B cell (primary cell): ENCODE data around the gene CALHM3. TPM values are rescaled to one million over a fixed set of nuclear protein-coding genes. Genes with fewer than 3 reads are reported as not detected.

ENCODE experiments used
- ATAC-seq: fragments of 200-7000 bp; cut with Tn5 transposase; one replicate; pipeline ENCODE4 v1.10.0; 2021; ENCODE audit warnings: low read depth, mild to moderate bottlenecking, moderate number of reproducible peaks, moderate library complexity
- CTCF ChIA-PET: fragments of 350-600 bp; sonication (Branson Sonifier 250); formaldehyde crosslinking; loops from one replicate; lab custom pipeline; 2021; ENCODE audit warnings: antibody characterized with exemption, inconsistent platforms; lab: Charles Lee
- POLR2A ChIA-PET: fragments of 350-600 bp; sonication (Branson Sonifier 250); formaldehyde crosslinking; loops from one replicate; lab custom pipeline; 2021; ENCODE audit warnings: antibody characterized with exemption; lab: Charles Lee
- DNase-seq: peaks from one replicate; pipeline ENCODE4 v3.0.0; 2013
- H2AFZ ChIP-seq: 2 replicates; pipeline ENCODE4 v1.6.1; 2012; ENCODE audit warnings: mild to moderate bottlenecking, low read depth, low read length; ENCODE audit not compliant: insufficient read depth, poor library complexity, severe bottlenecking
- H3K27ac ChIP-seq, 2 donors: 1 replicate in 1 of 2; 2 replicates in 1 of 2; pipeline ENCODE4 v1.5.1; 2012 to 2013; ENCODE audit warnings: low read length in 2 of 2, mild to moderate bottlenecking in 2 of 2, moderate library complexity in 1 of 2
- H3K27me3 ChIP-seq, 4 experiments: fragments of 200-600 bp in 1 of 4; sonication (generic) in 1 of 4; replicated peaks in 1 of 4; 1 replicate in 2 of 4; 2 replicates in 2 of 4; pipeline versions ENCODE4 v1.6.1 to v1.7.0; 2013 to 2016; ENCODE audit warnings: low read length in 3 of 4, mild to moderate bottlenecking in 2 of 4, mixed read lengths in 1 of 4, moderate library complexity in 1 of 4; ENCODE audit not compliant: insufficient read depth in 4 of 4, control insufficient read depth in 3 of 4; ENCODE audit errors: control extremely low read depth in 1 of 4
- H3K36me3 ChIP-seq, 2 experiments: replicated peaks in 1 of 2; 1 replicate in 1 of 2; 2 replicates in 1 of 2; pipeline versions ENCODE4 v1.6.1 to v1.7.1; 2013; ENCODE audit warnings: low read length in 1 of 2; ENCODE audit not compliant: insufficient read depth in 2 of 2, control insufficient read depth in 1 of 2; ENCODE audit errors: control extremely low read depth in 1 of 2, extremely low read depth in 1 of 2
- H3K4me1 ChIP-seq, 2 donors: fragments of 200-600 bp in 1 of 2; sonication (generic) in 1 of 2; 1 replicate in 1 of 2; 2 replicates in 1 of 2; pipeline versions ENCODE4 v1.5.1 to v1.6.1; 2013 to 2017; ENCODE audit warnings: low read length in 2 of 2; ENCODE audit not compliant: control insufficient read depth in 2 of 2, insufficient read depth in 2 of 2
- H3K4me2 ChIP-seq: replicated peaks from 2 replicates; pipeline ENCODE3; 2012; ENCODE audit warnings: mild to moderate bottlenecking, low read depth, low read length; ENCODE audit not compliant: poor library complexity, severe bottlenecking
- H3K4me3 ChIP-seq, 5 experiments: fragments of 200-600 bp in 1 of 5; sonication (generic) in 1 of 5; 1 replicate in 3 of 5; 2 replicates in 2 of 5; pipeline versions ENCODE4 v1.5.1 to v1.7.0; 2011 to 2016; ENCODE audit warnings: low read length in 4 of 5, mild to moderate bottlenecking in 4 of 5, low read depth in 2 of 5, control low read depth in 1 of 5, moderate library complexity in 1 of 5; ENCODE audit not compliant: insufficient read depth in 1 of 5; ENCODE audit errors: control extremely low read depth in 1 of 5, extremely low read depth in 1 of 5
- H3K79me2 ChIP-seq: fragments of 200-600 bp; sonication (generic); one replicate; pipeline ENCODE4 v1.6.0; 2016; ENCODE audit warnings: low read length; ENCODE audit not compliant: control insufficient read depth, insufficient read depth
- H3K9ac ChIP-seq: fragments of 200-600 bp; sonication (generic); 2 replicates; pipeline ENCODE4 v1.6.1; 2017; ENCODE audit warnings: mild to moderate bottlenecking, low read length, moderate library complexity
- H3K9me3 ChIP-seq, 3 donors: one replicate each; pipeline versions ENCODE4 v1.6.1 to v1.7.1; 2013; ENCODE audit warnings: low read length in 2 of 3; ENCODE audit not compliant: control insufficient read depth in 2 of 3, insufficient read depth in 1 of 3; ENCODE audit errors: control extremely low read depth in 1 of 3
- H4K20me1 ChIP-seq: 2 replicates; pipeline ENCODE4 v1.6.0; 2012; ENCODE audit warnings: mild to moderate bottlenecking, low read length; ENCODE audit not compliant: insufficient read depth, control insufficient read depth, poor library complexity, severe bottlenecking
- H3K27ac Mint-ChIP-seq: one replicate; pipeline ENCODE4 v1.8.0; 2021; ENCODE audit warnings: mixed read lengths
- H3K27me3 Mint-ChIP-seq: one replicate; pipeline ENCODE4 v1.8.0; 2021; ENCODE audit warnings: mixed read lengths
- H3K4me1 Mint-ChIP-seq: one replicate; pipeline ENCODE4 v1.8.0; 2021; ENCODE audit warnings: mixed read lengths
- H3K4me3 Mint-ChIP-seq: one replicate; pipeline ENCODE4 v1.8.0; 2021; ENCODE audit warnings: mixed read lengths
- H3K9me3 Mint-ChIP-seq: one replicate; pipeline ENCODE4 v1.8.0; 2022; ENCODE audit warnings: mixed read lengths; ENCODE audit not compliant: insufficient read depth
- CTCF ChIP-seq: fragments of 200-600 bp; IDR thresholded peaks from one replicate; pipeline ENCODE4 v1.8.0; 2022; ENCODE audit warnings: antibody characterized with exemption, mild to moderate bottlenecking
- EZH2 ChIP-seq: IDR thresholded peaks from 2 replicates; pipeline ENCODE4 v1.6.1; 2012; ENCODE audit warnings: borderline replicate concordance, low read depth, mild to moderate bottlenecking, moderate library complexity, low read length; ENCODE audit not compliant: insufficient read depth, poor library complexity, severe bottlenecking
- WGBS: methylation state at CpG from one replicate; pipeline ENCODE4 v1.1.5; 2013; ENCODE audit warnings: missing lambda C conversion rate; ENCODE audit not compliant: insufficient coverage; 5-methylcytosine and 5-hydroxymethylcytosine counted together
- intact Hi-C: fragments of 100-400 bp; cut with micrococcal nuclease; formaldehyde crosslinking; loops from one replicate; pipeline ENCODE4 v1.10.0; 2022
- polyA plus RNA-seq: library from polyadenylated mRNA; depleted of rRNA; stranded (reverse); fragments of >200 nt; gene quantifications from 2 replicates; pipeline ENCODE4 v1.2.3, GENCODE V29; 2012
- total RNA-seq, 2 donors: library from RNA; stranded (reverse); fragments of 120-200 nt in 1 of 2; gene quantifications; 1 replicate in 1 of 2; 2 replicates in 1 of 2; pipeline versions ENCODE4 v1.2.3 to v1.2.4, GENCODE V29; 2013 to 2022

Gene CALHM3
- total and polyA plus RNA-seq, 2 donors (not counting 1 experiment from before 2014, with no cell fraction given): not detected

GRCh38 chr10:103441206-103441605, 37.8 kb downstream of the CALHM3 start:
- POLR2A ChIA-PET: no interaction called here

GRCh38 chr10:103440416-103440815, 38.6 kb downstream of the CALHM3 start:
- Histone ChIP-seq H3K9me3 (no peaks in the 10 kb centered on the region), H3K4me1 (no peaks in the 10 kb centered on the region), H3K79me2 (no peaks in the 10 kb centered on the region), H3K4me2 (no peak overlapping the region), H3K36me3 (peaks cover 0 to 86% of the 10 kb centered on the region in 2 experiments), H2AFZ (no peak overlapping the region), H4K20me1 (no peaks in the 10 kb centered on the region), H3K27me3 (no peaks in the 10 kb centered on the region), H3K4me3 (no peak overlapping the region), H3K27ac (no peak overlapping the region), H3K9ac (no peak overlapping the region)
- Mint-ChIP-seq H3K27ac (peak overlapping the region; percentile 16), H3K9me3 (no peaks in the 10 kb centered on the region), H3K4me3 (no peak overlapping the region), H3K27me3 (no peaks in the 10 kb centered on the region), H3K4me1 (no peaks in the 10 kb centered on the region)
- WGBS: 97% methylated on average over 13 of the region's 14 CpGs
- CTCF ChIA-PET: interaction anchor here (1.3 to 1.4 kb wide), 2 partner anchors 24 to 45 kb away, joined by 3 to 4 read pairs; no protein-coding TSS in a partner anchor
- DNase-seq (no peak), ATAC-seq (no peak)
- intact Hi-C loops: no loop called here
- POLR2A ChIA-PET: no interaction called here
- no peak for TF ChIP-seq CTCF
- TF ChIP-seq EZH2: no peak

More at GRCh38 chr10:103441206-103441605, 37.8 kb downstream of the CALHM3 start:
- 100% methylated on average over 7 of the region's 8 CpGs for WGBS
- Histone ChIP-seq H3K4me2 (no peak overlapping the region), H3K9ac (no peak overlapping the region), H3K79me2 (no peaks in the 10 kb centered on the region), H2AFZ (no peak overlapping the region), H3K9me3 (no peaks in the 10 kb centered on the region), H3K27me3 (no peaks in the 10 kb centered on the region), H4K20me1 (no peaks in the 10 kb centered on the region), H3K4me3 (no peak overlapping the region), H3K4me1 (no peaks in the 10 kb centered on the region), H3K36me3 (peaks cover 0 to 92% of the 10 kb centered on the region in 2 experiments), H3K27ac (no peak overlapping the region)
- intact Hi-C loops: no loop called here
- no peak for DNase-seq
- H3K4me1 Mint-ChIP-seq: no peaks in the 10 kb centered on the region
- CTCF ChIA-PET: interaction anchor here (1.0 to 1.4 kb wide), 3 partner anchors 12 to 45 kb away, joined by 3 to 4 read pairs (median 3); no protein-coding TSS in a partner anchor
- no peaks in the 10 kb centered on the region for H3K9me3 Mint-ChIP-seq
- TF ChIP-seq EZH2 (no peak), CTCF (no peak)
- H3K4me3 Mint-ChIP-seq: no peak overlapping the region
- no peak for ATAC-seq
- no peak overlapping the region for H3K27ac Mint-ChIP-seq
- H3K27me3 Mint-ChIP-seq: no peaks in the 10 kb centered on the region
